CD1c-positive myeloid dendritic cell (primary cell): ENCODE data around the gene SPACA4.
"Not testable (repeated sequence)": the region's sequence is repeated elsewhere in the genome, so short reads cannot be mapped to it uniquely, and the experiment has no call there.

Experiments used
- DNase-seq: peaks from one replicate; pipeline ENCODE4 v3.0.0-alpha.2; 2016; ENCODE audit errors: extremely low spot score

Gene SPACA4, protein sequence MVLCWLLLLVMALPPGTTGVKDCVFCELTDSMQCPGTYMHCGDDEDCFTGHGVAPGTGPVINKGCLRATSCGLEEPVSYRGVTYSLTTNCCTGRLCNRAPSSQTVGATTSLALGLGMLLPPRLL

DNA sequence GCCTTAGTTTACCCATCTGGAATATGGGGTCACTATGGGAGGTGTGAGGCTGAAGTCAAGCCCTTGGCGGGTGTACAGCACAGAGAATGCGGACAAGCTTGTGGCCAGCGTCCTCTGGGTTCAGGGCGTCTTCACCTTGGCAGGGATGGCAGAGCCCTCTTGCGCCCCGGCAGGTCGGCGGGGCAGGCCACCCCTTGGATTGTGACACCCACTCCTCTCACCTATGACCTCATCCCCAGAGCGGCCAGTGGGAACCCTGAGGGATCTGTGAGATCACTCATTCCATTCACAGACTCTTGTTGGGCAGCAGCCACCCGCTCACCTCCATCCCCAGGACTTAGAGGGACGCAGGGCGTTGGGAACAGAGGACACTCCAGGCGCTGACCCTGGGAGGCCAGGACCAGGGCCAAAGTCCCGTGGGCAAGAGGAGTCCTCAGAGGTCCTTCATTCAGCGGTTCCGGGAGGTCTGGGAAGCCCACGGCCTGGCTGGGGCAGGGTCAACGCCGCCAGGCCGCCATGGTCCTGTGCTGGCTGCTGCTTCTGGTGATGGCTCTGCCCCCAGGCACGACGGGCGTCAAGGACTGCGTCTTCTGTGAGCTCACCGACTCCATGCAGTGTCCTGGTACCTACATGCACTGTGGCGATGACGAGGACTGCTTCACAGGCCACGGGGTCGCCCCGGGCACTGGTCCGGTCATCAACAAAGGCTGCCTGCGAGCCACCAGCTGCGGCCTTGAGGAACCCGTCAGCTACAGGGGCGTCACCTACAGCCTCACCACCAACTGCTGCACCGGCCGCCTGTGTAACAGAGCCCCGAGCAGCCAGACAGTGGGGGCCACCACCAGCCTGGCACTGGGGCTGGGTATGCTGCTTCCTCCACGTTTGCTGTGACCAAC lies at the start of gene SPACA4:
SPACA4 (plus strand) TSS at position 280 of the 896 bp plus-strand sequence; CDS start at position 517, 237 bp downstream.
- no peak for DNase-seq

DNA sequence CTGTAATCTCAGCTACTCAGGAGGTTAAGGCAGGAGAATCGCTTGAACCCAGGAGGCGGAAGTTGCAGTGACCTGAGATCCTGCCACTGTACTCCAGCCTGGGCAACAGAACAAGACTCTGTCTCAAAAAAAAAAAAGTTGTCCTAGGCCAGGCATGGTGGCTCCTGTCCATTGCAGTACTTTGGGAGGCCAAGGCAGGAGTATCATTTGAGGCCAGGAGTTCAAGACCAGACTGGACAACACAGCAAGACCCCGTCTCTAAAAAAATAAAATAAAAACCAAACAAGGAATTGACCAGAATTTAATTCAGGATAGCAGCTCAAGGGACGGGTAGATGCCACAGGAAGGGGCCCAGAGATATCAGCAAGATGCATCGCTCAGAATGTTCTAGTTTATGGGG lies 49.7 kb upstream of the SPACA4 start:
- no peak for DNase-seq

DNA sequence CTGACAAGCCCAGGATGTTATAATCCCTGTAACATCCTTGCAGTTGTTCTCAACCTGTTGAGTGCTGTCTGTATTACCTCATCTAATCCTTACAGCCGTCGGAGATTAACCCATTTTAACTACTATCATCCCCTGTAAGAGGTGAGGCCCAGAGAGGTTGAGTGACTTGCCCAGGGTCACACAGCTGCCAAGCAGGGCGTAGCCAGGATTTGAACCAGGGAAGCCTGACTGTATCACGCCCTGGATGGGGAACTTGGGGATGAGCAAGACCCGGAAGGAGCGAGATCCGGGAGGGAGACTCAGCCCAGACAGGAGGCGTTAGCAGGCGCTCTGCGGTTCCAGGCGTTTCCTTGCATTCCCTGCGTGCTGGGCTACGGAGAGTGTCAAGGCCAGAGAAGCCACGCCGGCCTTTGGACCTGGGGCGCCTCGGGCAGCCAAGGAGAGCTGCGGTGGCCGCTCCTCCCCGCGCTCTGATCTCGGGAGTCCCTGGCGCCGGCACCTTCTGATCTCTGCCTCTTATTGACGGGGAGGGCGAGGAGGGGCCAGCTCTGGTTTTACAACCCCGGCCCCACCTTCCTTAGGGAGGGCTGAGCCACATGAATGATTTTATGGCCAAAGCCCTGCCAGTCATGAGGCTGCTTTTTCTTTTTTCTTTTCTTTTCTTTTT lies 48.4 kb upstream of the SPACA4 start:
- DNase-seq = peak; percentile 60

DNA sequence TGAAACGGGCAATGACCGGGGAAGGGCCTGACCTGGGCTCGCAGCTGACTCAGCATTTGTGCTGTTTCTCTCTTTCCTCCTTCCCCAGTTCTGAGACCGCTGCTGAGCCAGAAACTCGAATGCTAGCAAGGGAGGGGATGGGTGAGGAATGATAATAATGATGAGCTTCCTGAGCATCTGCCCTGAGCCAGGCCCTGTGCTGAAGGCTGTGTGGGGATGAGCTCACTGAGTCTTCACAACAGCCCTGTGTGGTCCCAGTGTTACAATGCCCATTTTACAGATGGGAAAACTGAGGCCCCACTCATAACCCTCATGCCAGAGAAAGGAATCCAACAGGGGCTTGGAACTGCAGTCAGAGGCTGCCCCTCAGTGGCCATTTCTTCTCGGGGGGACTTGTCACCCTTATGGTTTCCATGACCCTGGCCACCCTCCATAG lies 46.4 kb upstream of the SPACA4 start:
- no peak for DNase-seq

DNA sequence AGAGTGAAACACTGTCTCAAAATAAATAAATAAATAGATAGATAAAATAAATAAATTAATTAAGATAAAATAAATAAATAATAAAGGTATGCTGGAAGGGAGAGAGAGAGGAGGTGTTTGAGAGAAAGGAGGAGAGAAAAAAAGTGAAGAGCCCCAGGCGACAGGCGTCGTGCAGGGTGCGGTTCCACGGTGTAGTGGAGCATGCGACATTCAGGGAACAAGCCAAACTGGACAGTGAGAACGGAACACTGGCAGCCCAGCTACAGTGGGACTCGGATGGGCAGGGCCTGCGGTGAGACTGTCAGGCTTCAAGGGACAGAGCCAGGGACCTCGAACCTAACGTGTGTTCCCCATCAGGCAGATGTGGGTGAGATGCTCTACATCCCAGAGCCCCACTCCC lies 45.1 kb upstream of the SPACA4 start:
- DNase-seq = no peak

DNA sequence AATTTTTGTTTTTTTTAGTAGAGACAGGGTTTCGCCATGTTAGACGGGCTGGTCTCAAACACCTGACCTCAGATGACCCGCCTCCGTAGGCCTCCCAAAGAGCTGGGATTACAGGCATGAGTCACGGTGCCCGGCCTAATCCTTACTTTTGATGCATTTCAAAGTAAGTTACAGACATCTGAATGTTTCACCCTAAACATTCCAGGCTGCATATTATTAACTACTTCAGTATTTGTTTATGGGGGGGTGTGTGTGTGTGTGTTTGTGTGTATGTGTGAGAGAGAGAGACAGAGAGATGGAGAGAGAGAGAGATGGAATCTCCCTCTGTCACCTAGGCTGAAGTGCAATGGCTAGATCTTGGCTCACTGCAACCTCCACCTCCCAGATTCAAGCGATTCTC lies 41.5 kb upstream of the SPACA4 start:
- no peak for DNase-seq

DNA sequence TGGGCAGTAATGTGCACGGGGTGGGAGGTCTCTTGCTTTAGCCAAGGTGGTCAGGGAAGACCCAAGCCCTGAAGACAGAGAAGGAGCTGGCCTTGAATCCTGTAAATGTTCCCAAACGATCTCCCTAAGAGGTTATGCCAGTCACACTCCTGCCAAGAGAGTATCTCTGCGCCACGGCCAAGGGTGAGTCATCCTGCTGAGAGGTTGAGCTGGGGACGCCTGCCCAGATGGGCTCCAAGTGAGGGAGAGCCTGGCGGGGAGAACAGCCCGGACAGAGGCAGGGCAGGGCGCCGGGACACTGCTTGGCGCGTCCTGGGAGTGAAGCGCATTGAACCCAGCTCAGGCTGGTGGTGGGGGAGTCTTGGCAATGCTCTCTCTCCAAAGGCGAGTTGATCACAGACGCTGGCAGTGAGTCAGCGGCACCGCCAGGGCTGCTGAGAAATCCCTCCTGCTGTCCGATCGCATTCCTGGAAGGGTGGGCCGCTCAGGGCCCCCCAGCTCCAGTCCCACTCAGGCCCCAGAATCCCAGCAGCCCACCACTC lies 38.1 kb upstream of the SPACA4 start:
- no peak for DNase-seq

DNA sequence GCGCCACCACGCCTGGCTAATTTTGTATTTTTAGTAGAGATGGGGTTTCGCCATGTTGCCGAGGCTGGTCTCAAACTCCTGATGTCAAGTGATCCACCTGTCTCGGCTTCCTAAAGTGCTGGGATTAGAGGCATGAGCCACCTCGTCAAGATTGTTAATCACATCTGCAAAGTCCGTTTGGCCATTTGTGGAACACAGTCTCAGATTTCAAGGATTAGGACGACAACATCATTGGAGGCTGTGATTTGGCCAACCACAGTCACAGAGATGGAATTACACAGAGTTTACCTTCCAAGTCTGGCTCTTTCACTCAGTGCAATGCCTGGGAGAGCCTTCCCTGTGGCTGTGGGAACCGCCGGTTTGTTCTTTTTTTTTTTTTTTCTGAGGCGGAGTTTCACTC lies 36.7 kb upstream of the SPACA4 start:
- DNase-seq = no peak

DNA sequence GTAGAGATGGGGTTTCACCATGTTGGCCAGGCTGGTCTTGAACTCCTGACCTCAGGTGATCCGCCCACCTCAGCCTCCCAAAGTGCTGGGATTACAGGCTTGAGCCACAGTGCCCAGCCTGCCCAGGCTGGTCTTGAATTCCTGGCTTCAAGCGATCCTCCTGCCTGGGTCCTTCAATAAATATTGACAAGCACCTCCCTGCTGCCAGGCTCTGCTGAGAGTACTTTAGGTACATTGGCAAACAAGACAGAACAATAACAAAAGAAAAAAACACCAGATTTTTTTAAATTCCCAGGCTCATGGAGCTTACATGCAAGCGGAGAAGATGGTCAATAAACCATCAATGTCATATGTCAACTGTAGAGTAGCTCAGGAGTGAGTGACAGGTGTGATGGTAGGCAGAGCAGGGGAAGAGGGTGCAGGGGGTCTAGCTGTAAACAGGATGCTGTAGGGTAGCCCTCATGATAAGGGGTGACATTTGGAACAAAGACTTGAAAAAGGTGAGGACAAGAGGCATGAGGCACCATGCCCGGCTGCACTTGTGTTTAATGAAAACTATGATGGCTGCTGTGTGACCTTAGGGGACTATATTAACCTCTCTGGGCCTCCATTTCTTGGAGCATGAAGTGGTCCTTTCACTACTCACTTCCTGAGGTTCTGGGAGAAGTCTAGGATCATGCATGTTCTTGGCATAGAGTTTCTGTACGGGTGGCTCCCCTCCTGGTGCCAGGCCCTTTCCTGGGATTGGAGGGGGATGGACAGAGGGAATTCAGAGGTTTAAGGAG lies 35.0 kb upstream of the SPACA4 start:
- no peak for DNase-seq

DNA sequence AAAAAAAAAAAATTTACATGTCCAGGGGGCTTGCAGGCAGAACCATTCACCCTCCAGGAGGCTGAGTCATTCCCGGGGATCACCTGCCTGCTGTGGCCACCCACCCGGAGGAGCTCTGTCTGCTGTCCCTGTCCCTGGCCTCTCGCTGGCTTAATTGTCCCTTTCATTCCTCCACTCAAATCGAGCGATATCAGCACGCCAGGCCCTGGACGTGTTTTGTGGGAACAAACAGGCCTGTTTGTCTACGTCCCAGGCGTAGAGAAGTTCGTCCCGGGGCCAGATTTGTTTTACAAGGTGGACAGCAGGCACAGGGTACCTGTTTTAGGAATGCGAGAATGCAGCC lies 33.4 kb upstream of the SPACA4 start:
- DNase-seq = no peak

DNA sequence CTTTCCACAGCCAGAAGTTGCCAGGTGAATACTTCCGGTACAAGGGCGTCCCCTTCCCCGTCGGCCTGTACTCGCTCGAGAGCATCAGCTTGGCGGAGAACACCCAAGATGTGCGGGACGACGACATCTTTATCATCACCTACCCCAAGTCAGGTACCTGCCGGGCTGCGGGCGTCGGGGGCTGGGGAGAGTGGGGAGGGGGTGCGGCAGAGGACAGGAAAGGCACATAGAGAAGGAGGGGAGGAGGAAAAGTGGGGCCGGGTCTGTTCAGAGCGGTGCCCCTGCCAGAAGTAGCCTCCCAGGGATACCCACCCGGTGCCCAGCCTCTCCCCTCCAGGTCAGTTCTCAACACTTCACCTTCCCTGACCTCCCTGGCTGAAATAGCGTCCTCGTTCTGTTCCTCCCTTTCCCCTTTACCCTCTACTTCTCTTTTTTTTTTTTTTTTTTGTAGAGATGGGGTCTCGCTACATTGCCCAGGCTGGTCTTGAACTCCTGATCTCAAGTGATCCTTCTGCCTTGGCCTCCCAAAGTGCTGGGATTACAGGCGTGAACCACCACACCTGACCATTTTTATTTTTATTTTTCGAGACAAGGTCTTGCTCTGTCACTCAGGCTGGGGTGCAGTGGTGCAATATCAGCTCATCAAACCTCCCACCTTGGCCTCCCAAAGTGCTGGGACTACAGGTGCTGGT lies 30.5 kb upstream of the SPACA4 start:
- DNase-seq = no peak

DNA sequence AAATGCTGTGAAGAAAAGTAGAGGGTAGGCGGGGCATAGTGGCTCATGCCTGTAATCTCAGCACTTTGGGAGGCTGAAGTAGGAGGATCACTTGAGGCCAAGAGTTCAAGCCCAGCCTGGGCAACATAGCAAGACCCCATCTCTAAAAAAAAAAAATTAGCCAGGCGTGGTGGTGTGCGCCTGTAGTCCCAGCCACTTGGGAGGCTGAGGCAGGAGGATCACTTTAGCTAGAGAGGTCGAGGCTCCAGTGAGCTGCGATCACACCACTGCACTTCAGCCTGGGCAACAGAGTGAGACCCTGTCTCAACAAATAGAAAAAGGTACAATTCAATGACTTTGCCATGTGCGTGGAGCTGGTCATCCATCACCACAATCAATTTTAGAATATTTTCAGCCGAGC lies 28.6 kb upstream of the SPACA4 start:
- not testable (repeated sequence) for DNase-seq

DNA sequence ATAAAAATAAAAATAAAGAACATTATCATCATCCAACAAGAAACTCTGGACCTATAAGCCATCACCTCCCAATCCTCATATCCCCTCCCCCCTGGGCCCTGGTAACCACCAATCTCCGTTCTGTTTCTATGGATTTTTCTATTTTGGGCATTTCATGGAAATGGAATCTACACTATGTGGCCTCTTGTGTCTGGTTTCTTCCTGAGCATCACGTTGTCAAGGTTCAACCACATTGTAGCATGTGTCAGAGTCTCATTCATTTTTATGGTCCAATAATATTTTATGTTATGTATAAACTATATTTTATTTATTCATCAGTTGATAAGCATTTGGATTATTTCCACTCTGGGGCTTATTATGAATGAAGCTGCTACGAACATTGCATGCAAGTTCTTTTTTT lies 27.7 kb upstream of the SPACA4 start:
- no peak for DNase-seq

DNA sequence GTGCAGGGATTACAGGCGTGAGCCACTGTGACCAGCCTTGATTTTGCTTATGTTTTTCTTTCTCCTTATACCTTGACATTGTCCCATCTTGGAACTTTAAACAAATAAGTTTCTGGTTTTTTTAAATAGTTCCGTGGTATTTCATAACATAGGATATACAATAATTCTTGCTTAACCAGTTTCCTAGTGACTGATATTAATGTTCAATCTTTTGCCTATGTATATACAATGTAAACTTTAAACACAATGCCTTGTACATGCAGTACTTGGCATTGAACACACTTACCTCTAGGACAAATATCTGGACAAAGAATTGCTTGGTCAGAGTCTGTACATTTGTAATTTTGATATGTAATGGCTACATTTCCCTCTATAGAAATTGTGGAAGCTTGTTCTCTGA lies 24.4 kb upstream of the SPACA4 start:
- no peak for DNase-seq

DNA sequence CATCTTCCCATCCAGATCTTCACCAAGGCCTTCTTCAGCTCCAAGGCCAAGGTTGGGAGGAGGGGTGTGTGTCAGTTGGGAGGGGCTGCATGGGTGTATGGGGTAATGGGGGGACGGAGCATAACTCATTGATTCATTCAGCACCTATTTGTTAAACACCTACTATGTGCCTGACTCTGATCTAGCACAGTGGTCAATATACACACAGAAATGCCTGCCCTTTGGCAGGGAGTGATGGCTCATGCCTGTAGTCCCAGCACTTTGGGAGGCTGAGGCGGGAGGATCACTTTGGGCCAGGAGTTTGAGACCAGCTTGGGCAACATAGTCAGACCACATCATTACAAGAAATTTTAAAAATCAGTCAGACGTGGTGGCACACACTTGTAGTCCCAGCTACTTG lies 19.2 kb upstream of the SPACA4 start:
- DNase-seq = no peak

DNA sequence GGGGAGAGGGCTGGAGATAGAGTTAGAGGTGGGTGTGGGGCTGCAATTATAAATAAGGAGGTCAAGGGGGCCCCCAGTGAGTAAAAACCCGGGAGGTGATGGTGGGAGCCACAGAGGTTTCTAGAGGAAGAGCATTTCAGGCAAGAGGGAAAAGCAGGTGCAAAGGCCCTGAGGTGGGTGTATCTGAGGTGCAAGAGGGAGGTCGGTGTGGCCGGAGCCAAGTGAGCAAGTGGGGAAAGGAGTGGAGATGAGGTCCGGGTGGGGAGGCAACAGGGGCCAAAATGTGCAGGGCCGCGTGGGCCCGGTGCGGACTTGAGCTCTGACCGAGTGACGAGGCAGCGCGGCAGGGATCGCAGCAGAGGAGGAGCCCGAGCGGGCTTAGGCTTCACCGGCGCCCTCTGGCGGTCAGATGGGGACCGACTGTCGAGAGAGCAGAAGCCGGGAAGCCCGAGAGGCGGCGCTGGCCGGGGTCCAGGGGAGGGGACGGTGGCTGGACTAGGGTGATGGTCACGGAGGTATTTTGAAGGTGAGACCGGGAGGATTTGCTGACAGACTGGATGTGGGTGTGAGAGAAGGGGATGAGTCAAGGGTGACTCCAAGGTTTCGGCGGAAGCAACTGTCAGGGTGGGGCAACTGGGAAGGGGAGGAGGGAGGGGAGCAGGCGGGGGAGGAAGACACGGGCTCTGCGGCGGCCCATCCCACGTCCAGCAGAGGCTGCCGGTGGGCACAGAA lies 17.7 kb upstream of the SPACA4 start:
- peak; percentile 93 for DNase-seq

DNA sequence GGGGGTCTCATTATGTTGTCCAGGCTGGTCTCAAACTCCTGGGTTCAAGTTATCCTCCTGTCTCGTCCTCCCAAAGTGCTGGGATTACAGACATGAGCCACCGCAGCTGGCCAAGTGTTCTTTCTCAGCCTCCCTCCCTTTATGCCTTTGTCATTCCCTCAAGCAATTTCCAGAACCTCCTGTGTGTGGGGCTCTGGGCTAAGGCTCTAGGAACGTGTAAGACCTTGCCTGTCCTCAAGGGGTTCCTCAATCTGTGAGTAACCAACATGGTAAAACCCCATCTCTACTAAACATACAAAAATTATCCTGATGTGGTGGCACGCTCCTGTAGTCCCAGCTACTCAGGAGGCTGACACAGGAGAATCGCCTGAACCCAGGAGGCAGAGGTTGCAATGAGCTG lies 15.5 kb upstream of the SPACA4 start:
- peak; percentile 17 for DNase-seq

DNA sequence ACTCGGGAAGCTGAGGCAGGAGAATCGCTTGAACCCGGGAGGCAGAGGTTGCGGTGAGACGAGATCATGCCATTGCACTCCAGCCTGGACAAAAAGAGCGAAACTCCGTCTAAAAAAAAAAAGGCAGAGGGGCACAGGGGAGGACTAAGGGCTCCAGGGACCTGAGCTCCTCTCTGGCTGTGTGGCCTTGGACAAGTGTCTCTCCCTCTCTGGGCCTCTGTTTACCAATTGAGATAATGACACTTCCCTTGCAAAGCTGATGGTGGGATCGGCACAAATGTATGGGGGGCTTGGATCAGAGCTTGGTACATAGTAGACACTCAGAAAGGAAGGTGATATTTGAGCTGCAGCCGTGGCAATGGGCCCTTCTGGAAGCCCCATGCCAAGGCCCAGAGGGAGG lies 11.4 kb upstream of the SPACA4 start:
- no peak for DNase-seq

DNA sequence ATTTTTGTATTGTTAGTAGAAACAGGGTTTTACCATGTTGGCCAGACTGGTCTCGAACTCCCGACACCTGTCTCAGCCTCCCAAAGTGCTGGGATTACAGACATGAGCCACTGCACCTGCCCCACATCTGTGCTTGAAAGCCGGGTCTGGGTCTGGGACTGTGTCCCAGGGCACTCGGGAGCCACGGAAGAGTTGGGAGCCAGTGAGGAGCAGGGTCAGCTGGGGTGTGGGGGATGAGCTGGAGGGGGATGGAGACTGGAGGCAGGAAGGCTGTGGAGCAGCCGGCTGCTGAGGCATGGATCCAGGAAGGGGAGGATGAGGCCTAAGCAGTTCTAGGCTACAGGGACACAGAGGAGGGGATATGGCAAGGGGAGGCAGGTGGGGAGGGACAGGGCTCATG lies 10.7 kb upstream of the SPACA4 start:
- no peak for DNase-seq

DNA sequence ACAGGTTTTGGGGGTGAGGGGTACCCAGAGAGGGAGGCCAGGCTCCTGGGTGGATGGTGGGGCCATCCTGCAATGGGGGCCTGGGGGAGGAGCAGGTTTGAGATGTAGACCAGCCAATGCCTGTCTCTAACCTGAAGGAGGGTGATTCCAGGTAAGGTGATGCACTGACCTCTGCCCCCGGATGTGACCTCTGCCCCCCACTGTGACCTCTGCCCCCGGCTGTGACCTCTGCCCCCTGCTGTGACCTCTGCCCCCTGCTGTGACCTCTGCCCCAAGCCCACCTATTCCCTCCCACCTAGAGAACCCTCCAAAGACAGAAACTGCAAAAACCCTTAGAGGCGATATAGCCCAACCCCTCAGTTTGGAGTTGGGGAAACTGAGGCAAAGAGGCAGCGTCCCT lies 10.3 kb upstream of the SPACA4 start:
- no peak for DNase-seq
